Raji (cell line): ENCODE results near the gene HOXD8.

Source experiments
- POLR2A ChIP-seq: IDR thresholded peaks from 2 replicates; pipeline ENCODE4 v1.6.1; 2011; ENCODE audit warnings: low read depth, low read length, control low read depth; ENCODE audit not compliant: insufficient read depth

Gene HOXD8

DNA sequence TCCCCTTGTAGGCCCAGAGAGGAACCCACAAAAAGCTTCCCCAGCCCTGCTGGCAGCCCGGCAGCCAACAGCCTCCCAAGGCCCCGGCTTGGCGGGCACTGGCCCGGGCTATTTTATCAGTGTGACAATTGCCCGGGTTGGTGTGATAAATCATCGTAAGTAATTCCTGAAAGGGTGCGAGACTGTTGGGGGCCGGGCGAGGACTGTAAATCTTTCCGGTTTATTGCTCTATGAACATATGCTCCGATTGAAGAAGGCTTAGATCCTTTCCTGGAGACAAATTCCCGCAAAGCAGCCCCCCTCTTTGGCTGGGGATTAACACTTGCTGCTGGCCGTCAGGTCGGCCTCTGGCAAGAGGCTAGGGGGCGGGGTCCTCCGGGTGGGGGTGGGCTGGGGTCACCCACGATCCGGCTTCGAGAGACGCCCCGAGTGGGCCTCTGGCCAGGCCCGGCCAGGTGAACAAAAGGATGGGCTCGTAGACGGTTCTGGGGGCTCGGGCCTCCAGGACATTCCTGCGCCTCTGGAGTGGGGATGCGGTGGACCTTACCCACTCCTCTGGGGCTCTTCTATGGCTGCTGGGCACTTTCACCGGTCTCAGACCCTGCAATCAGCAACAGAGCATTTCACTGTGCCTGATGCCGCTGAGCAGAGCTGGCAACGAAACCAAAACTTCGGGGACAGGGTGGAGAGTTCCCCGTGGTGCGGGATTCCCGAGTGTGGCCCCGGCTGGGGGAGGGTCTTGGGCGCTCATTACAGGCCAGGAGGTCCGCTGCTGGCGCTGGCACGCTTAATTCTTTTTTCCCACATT is 29.6 kb downstream of the HOXD8 start:
- no peak for TF ChIP-seq POLR2A

DNA sequence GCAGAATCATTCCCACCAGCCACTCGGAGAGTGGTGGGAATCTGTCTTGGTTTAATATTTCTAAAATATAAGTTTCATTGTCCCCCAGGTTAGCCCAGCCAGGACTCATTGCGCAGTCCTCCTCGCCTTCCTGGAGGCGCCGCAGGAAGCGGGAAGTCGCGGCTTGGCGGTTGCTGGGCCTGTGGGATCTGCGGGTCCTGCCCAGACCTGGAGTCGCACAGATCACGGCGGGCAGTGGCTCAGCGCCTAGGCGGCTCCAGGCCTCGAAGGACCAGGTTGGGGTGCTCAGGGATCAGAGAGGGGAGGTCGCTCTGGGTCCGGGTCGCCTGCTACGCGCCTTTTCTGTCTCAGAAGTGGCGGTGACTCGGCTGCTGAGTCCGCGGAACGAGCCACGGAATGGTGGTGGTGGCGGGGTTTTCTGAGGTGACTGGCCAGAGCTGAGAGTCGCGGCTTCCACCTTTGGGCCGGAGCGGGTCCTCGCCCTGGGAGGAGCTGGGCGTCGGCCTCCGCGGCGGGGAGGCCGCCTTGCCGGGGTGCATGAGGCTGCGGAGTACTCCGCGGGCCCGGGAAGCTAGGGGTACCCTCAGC is 30.3 kb downstream of the HOXD8 start:
- no peak for TF ChIP-seq POLR2A

DNA sequence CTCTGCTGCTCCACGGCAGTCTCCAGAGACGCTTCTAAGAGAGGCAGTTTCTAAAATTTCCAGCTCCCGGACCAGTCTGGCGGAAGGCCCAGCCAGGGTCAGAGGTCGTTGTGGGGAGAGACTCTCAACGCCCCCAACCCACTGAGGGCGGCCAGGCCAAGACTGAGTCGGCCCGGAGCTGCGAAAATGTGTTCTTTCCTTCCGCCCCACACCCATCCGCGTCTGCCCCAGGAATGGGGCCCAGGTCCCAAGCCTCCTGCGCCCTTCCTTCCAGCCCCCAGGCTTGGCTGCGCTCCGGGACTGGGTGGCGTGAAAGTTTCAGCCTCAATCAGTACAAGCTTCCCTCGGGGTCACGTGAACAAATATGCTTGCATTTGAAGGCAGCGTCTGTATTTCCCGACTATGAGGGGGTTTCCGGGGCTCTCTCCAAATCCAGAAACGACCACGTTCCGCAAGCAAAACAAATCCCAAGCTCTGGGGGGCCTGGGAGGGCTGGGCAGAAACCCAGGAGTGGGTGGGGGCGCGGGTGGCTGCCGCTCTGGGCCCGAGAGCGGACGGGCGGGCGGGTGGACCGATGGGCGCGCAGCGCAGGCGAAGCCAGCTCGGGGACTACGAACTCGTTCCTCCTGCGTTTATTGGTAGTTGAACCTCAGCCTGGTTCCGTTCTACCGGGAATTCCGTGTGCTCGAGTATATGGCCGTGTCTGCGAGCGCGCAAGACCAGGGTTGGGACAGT is 30.9 kb downstream of the HOXD8 start:
- no peak for TF ChIP-seq POLR2A

DNA sequence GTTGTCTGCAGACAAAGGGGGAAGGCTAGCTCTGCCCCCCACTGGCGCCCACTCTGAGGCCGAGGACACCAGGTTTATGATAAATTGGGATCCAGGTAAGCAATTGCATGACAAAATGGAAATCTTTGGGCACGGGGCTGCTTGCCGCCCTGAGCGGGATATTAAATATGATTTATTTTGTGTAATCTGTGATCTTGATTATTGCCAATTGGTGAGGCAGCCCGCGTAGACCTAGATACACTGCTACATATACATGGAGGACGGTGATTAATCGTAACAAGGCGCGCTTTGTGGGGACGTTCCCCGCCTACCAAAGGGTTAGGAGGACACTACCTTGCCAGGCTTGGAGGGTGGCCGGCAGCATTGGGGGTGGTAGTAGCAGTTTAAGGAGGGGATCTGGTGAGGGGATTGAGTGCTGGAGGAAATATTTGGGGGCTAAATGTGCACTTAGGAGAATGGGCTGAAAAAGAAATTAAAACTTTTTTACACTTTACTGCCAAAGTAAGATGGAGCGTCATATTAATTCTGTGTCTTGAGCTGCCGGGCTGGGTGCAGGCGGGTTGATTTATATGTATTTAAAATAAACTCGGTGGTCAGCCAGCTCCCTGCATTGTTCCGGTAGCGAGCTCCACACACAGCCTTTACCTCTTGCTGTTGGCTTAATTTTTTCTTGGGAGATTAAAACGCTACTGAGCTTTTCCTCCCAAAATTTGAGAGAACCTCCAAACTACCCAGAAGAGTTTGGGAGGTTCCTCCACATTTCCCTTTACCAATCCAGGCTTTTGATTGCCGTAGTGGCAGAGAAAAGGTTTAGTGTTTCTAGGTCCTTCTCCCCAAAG is 31.7 kb downstream of the HOXD8 start:
- TF ChIP-seq POLR2A, result no peak

DNA sequence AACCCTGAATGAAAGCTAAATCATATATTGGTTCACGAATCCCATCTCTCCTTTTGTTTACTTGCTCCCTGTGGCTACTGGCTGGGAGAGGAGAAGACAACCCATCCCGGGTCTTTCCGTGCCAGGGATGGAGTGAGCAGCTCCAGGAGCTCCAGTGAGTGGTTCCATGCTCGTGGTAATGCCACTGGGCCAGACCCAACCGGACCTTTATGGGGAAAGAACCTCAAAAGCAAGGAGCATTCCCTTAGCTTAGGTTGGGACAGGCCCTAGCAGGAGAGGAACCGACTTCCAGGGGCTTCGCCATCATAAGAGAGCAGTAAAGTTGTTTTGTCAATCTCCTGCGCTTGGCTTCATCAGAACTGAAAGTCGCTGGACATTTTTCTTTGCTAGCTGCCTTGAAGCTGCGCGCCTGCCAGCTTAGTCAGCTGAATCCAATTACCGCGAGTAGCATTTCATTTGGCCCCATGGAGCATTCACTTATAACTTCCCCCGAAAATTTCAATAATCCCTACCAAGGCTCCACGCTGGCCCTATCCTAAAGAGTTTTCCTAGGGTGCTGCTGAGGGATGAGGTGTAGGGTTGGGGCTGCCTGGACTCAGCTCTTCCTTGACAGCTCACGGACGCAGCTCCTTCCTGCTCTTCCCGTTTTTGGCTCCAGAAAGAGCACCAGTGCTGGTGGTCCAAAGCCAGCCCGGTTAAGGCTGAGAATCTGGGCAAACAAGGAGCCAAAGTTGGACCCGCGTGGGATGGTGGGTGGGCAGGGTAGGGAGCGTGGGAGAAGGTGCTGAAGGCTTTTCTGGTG is 32.5 kb downstream of the HOXD8 start:
- TF ChIP-seq POLR2A, result no peak

DNA sequence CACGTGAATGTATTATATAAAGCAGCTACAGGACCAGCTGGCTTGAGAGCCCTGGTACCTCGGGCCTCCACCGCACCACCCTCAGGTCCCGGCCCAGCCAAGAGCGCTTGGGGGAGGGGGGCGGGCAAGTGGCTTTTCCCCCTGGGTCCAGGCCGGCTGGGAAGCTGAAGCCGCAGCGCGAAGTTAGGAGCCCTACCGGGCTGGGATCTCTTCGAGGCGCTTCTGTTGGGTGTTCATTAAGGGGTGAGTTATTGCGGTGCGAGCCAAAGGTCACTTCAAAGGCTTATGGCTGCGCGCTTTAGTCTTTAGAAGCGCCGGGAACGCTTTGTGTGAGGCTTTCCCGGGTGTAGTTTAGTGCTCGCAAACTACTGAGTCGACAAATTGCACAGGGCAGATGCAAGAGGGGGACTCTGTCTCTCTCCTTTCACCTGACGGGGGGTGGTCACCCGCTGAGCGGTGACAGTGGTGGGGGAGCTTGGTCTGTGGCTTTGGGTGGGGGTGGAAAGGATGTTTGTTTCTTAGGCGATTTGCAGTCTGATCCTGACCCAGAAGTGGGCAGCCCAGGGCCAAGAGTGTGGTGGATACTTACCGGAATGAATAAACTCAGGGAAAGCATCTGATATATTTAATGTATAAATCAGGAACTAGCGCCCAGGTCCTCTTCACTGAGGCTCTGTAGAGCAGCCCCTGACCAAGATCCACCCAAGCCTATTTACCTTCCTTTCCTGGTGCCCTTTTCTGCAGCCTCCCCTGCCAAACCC is 33.6 kb downstream of the HOXD8 start:
- TF ChIP-seq POLR2A, result no peak

DNA sequence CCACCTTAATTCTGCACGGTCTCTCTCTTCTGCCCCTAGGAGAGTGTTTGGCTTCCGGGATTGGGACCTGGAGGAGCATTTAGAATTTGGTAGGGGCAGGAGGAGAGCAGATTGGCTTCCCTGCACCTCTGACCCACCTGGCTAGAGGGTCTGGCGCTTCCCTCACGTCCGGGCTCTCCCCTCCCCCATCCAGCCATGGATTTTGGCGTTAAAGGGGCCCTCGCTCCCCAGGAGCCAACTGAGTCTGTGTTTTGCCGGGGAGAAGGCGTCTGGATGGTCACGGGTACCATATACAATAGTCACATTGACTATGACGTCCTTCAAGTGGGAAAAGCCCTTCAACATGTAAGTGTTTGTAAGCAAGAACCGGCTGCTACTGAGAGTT is 34.2 kb downstream of the HOXD8 start:
- no peak for TF ChIP-seq POLR2A

DNA sequence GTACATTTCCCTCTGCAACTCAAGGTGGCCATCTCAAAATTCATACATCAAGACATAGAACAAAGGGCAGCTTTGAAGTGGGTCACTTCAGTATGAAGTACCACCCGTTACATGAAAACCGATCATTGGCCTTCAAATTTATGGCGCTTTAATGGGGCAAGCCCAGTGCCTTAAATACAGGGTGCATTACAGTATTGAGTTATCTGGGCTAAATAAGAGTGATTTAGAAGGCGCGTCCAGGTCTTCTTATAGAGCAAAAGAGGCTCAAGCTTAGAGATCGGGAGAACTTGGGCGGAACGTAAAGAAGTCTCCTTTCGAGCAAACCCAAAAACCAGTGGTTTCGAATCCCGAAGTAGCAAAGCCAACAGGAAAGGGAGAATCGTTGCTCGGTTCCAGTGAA is 34.7 kb downstream of the HOXD8 start:
- no peak for TF ChIP-seq POLR2A

DNA sequence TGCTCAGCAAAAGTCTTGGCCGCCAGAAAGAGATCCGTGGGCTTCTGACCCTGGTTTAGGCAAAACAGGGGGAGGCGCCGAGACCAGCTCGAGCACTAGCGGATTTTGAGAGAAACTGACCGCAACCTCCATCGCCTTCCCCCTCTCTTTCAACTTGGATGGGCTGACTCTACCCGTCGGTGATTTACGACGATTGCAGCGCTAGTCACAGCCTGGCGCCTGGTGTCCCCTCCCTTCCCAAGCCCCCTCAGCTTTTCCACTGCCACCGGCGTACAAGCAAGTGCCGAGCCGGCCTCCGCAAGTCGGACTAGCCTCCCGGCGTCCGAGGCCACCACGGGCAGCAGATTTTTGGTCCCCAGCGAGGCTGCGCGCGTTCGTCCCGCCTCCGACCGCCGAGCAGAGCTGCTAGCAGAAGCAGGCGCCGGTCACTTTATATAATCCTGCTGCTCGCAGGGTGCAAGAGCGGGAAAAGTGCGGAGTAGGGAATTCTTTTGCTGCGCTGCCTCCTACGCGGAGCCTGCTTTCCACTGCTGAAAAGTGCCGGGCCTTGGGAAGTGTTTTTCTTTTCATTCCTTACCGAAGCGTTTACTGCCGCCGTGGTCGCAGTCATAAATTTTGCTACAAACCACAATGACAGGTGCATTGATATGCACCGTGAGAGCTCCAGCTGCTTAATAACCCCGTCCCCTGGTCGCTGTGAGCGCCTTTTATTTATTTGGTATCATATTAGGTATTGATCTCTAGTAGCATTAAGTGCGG is 35.3 kb downstream of the HOXD8 start:
- no peak for TF ChIP-seq POLR2A

DNA sequence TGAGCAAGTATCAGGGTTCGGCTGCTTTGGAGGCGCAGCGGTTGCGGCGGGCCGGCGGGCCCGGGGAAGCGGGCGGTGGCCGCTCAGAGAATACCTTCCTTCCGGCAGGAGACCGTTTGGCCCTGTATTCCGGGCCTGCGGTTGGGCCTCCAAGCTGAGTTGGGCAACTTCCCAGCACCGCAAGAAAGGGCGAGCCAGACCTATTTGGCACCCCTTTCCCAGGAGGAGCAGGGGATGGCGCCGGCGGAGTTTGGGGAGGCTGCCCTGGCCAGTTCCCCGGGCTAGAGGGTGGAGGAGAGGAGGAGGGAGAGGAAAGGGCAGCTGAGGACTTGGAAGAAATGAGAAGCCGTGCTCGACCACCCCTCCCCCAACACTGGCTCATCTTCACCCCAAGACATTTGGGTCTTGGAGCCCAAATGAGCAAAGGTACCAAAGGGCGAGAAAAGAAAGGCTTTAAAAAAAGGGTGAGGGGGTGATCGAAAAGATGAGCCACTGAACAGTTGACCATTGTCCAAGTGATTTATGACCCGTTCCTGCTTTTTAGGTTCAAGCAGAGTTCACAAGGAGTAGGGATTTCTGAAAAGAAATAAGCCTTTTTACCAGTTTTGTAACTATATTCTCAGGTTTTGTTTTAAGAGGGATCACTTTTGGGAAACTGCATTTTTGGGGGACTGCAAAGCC is 36.0 kb downstream of the HOXD8 start:
- TF ChIP-seq POLR2A, result no peak

DNA sequence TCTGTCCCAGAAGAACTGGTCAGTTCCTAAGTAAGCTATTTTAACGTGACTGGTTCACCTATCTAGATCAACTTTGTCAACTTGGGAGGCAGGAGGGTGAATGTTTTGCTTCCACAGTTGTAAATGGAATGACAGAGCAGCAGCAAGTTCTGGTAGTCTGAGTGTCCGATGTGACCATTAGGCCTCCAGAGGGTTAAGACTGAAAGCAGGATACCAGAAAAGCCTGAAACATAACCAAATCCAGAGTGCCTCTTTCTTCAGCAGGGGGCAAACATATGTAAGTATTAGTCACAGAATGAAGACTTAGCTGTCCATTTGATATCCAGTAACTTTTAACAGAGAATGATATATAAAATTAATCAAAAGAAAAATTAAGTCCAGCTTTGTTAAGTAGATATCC is 36.8 kb downstream of the HOXD8 start:
- no peak for TF ChIP-seq POLR2A

DNA sequence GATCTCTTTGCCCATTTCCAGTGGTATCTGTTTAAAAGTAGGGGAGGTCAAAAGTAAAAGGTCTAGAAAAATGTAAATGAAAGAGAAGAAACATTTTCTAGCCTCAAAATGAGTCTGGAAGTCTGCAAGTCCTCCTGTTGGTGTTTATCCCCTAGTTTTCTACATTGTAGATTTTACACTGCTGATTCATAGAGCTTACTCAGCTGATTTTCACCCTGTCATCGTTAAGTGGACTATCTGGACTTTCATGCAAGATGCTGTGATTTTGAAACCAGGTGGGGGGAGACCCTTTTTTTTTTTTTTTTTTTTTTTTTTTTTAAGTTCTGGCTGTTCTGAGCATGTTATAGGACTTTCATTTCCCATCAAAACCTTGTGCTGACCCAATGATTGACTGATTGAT is 37.9 kb downstream of the HOXD8 start:
- no peak for TF ChIP-seq POLR2A
